GM18507 (cell line): ENCODE measurements around the gene UPK2.
A peak's percentile ranks its signal among the peaks of the same experiment; 100 is the strongest.

ENCODE experiments used
- DNase-seq: peaks from one replicate; pipeline ENCODE4 v3.0.0; 2011; ENCODE audit warnings: low read depth; ENCODE audit not compliant: insufficient read length; ENCODE audit errors: extremely low spot score
- FAIRE-seq: peaks from 2 replicates; lab custom pipeline; 2011; peaks lifted over from hg19 to GRCh38; lab: Jason Lieb, UNC

Gene UPK2

DNA sequence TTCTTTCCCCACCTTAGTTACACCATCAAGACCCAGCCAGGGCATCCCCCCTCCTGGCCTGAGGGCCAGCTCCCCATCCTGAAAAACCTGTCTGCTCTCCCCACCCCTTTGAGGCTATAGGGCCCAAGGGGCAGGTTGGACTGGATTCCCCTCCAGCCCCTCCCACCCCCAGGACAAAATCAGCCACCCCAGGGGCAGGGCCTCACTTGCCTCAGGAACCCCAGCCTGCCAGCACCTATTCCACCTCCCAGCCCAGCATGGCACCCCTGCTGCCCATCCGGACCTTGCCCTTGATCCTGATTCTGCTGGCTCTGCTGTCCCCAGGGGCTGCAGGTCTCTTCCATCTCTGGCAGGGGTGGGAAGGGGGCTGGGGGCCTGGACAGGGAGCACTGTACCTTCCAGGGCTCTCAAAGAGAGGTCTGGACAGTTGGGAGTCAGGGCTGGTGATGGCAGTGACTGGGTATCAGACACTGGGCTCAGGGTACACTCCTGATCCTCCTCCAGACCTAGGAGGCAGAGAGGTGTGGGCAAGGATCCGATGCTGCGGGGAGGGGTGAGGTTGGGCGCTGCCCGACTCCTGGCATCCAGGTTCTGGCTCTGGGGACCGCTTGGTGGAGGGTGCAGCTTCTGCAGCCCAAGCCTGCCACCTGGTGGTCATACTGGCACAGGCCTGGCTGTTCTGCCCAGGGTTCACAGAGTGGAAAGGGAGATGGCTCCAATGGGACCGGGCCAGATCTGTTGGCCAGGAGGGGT, at the start of gene UPK2:
Gene UPK2, plus strand, starts transcription at position 205 of the 753 bp plus-strand sequence. Its CDS starts 53 bp downstream, at position 258.
- DNase-seq (peak; percentile 92), FAIRE-seq (peak; percentile 91)

DNA sequence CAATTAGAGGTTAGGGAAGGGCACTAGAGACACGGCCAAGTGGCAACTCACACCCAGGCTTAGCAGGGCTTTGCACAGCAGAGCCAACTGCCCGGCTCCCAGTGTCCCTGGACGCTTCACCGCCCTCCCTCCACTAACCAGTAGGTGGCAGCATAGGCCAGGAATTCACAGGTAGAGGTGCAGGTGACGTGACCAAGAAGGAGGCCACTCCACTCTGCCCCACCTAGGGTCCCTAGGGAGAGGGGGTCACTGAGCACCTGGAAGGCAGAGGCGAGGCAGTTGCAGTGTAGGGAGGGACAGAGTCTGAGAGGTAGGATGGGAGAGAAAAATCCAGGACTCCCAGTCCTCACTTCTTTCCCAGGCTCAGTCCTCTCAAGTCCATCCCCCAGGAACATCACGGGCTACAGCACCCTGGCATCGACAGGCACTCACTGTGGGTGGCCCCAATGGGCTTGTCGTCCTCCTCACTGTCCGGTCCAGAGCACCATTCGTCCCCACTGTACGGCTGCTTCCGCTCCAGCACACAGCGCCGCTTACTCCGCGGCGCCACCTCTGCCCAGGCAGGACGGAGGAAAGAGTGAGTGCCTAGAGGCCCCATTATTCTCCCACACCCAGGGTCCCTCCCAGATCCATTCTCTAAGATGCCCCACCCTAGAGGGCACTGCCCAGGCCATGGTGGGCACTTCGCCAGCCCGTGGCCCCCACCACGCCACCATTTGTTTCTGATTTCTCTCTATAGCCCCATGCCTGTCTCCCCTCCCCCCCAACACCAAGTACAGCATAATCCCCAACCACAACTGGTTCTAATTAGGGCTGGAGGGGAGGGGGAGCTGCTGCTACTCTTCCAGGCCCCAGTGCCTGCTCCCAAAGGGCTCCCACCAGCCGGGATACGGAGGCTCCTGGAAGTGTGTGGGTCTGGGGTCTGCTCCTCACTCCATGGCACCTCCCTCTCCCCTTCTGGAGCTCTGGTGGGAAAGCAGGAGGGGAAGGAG, 48.8 kb upstream of the UPK2 start:
- FAIRE-seq, result peak; percentile 90
- peak; percentile 81 for DNase-seq

GRCh38 chr11:118908264-118908663, 47.8 kb upstream of the UPK2 start:
- DNase-seq, result no peak
- FAIRE-seq, result no peak

GRCh38 chr11:118908901-118909618, 47.0 kb upstream of the UPK2 start:
- no peak for DNase-seq
- no peak for FAIRE-seq

DNA sequence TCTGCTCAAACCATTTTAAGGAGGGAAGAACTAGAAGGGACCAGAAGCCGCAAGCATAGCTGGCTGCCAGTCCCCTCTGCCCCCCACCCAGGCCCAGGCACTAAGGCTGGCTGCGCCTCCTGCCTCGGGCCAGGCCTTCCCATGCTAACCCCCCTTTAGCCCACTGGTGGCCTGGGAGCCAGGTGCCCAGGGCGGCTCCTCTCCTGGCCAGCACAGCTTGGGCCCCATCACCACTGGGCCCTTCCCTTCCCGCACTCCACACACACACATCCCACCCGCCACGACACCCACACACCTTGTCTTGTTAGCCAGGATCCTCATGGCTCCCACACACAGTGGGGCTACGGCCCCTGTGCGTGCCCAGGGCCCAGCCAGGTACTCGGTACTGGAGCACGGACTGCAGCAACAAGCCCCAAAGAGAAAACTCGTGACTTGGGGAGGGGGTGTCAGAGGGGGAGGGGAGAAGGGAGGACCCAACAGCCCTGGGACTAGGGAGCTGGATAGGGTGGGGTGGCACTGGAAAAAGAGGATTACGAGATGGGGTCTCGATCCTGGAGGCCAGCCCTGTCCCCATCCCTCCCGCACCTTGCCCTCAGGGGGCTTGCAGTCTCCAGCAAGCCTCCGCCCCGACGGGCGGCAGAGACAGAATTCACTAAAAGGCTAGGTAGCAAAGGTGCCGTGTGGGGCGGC, 46.3 kb upstream of the UPK2 start:
- DNase-seq (no peak), FAIRE-seq (no peak)

DNA sequence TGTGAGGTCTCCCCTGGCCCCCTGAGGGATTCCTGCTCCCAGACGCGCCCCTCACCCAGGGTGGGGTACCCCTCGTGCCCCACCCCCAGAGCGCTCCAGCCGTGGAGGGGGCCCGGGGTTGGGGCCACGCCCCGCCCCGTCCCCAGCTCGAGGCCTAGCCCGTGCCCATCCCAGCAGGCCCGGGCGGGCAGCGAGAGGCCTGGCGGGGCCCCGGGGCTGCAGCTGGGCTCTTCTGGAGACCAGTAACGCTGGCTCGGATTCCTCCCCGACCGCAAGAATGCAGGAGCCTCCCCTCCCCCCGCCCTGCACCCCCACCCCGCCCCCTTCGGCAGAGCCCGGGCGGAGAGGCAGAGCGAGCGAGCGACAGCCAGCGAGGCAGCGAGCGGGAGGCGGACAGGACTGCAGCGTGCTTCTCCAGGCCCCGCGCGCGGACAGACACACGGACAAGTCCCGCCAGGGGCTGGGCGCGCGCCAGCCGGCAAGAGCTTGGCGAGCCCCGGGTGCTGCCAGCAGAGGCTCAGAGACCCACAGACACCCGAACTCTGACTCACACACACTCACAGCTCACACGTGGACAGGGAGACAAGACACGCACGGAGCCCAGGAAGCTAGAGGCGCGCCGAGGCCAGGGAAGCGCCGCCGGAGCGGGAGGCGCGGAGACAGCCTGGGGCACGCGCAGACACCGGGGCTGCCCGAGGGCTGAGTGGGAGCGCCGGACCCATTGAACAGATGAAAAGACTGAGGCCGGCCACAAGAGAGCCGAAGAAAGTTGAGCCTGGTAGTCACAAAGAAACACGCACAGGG, 45.6 kb upstream of the UPK2 start:
- DNase-seq, result no peak
- FAIRE-seq, result no peak

GRCh38 chr11:118911113-118911879, 44.8 kb upstream of the UPK2 start:
- DNase-seq, result no peak
- no peak for FAIRE-seq

- no peak for DNase-seq
- FAIRE-seq, result no peak
These were observed 44.0 kb upstream of the UPK2 start for GRCh38 chr11:118911880-118912741.

DNA sequence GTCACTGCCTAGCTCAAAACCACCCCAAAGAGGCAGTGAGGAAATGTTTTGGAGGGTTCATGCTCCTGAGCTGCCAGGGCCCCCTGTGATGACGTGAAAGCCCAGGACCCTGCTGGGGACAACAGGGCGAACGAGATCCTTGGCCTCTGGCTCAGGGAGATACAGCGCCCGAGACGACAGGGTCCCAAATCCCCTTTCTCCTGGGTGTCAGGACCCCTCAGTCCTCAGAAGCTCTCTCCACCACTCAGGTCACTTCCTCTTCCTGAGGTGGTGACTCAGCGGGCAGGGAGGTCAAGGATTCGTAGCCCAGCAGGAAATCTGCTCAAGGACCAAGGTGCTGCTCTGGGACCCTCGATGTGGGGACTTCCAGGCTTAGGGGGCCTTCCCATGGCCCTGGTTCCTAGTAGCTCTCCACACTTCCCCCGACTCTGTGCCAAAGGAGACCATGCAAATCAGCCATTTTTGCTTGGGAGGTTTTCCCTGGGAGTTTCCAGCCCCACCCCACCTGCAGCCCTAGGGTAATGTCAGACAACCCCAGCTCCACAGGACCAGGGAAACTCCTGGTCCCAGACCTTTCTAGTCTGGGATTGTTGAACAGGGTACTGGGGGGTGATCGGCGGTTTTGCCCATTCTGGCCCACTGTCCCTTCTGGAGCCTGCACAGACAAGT, 43.2 kb upstream of the UPK2 start:
- DNase-seq (no peak), FAIRE-seq (peak; percentile 66)

GRCh38 chr11:118913411-118914125, 42.5 kb upstream of the UPK2 start:
- FAIRE-seq, result no peak
- no peak for DNase-seq

DNA sequence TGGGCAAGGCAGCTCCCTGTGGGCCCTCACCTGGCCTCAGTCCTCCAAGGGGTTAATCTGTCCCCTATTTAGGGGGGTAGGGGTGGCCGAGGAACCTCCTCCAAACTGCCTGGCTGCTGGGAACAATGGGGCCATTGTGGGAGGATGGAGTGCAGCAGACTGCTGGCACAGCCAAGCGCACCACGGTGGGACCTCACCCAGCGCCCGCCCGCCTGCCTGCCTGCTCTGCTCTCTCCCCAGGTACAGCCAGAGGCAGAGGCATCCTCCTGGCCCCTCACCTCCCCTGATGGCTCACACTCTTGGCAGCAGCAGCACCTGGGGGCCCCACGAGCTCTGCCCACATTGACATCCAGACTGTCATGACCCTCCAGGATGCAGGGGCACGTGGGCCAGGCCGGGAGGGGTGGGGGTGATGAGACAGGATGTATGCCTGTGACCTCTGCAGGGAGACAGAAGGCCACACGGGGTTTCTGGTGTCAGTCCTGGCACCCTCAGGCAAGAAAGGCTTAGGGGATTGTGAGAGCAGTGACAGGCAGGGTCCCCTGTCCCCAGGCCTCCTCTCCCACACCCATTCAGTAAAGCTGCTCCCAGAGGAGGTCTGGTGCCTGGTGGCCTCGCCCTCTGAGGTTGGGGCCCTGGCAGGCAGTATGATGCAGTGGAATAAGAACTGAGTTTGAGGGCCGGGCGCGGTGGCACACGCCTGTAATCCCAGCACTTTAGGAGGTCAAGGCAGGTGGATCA, 41.8 kb upstream of the UPK2 start:
- DNase-seq (no peak), FAIRE-seq (peak; percentile 69)

DNA sequence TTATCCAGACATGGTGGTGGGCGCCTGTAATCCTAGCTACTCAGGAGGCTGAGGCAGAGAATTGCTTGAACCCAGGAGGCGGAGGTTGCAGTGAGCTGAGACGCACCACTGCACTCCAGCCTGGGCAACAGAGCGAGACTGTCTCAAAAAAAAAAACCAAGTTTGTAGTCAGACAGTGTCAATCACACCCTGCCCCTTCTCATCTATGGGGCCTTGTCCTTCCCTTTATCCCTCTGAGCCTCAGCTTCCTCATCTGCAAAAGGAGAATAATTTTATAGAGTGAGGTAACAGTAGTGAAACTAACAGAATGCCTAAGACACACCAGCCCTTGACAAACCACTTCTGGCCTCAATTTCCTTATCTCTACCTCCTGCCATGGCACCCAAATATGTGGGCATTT, 41.1 kb upstream of the UPK2 start:
- FAIRE-seq (peak; percentile 79), DNase-seq (no peak)

- DNase-seq, result no peak
- FAIRE-seq, result no peak
These were observed 40.7 kb upstream of the UPK2 start for GRCh38 chr11:118915396-118915795.

DNA sequence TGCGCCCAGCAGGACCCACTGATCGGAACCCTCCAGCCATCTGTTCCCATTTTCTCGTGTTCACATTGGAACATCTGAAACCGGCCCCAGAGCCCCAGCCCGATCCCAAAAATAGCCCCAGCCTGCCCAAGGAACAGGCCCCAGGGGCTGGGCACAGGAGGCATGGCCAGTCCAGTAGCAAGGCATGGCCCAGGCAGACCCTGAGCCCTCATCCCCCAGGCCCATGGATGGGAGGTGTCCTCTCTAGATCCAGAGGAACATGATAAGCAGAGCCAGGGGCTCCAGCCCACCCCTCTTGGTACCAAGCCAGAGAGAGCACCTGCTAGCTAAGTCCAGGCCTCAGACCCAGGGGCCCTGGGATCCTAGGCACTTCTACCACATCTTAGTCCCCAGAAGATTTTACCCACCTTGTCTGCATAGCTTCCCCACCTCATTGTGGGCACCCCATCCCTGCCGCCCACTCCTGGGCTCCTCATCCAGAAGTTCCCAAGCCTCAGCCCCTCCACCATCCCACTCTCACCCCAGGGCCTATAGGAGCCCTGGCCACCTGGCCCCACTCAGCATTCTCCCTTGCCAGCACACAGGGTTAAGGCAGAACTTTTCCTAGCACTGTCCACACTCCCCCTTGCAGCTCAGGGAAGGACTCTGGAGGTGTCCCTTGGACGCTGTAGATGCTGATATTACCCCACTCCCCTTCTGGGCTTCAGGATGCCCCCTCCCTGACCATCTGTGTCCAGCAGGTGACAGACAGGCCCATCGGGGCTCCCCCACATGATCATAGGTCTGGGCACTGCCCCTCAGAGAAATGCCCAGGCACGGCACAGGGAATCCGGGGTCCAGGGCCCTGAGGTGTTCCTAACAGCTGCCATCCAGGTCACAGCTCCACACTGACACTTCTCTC, 39.9 kb upstream of the UPK2 start:
- DNase-seq (no peak), FAIRE-seq (no peak)
